GM21717 (cell line): ENCODE measurements around the gene C17orf78.
A peak's percentile ranks its signal among the peaks of the same experiment; 100 is the strongest.
"Not testable (repeated sequence)": the region's sequence is repeated elsewhere in the genome, so short reads cannot be mapped to it uniquely, and the experiment has no call there.

ENCODE experiments used
- ATAC-seq: cut with Tn5 transposase; IDR thresholded peaks from one replicate; pipeline ENCODE4 v1.9.1; 2021; ENCODE audit warnings: mild to moderate bottlenecking, moderate library complexity; ENCODE audit not compliant: unreplicated experiment

C17orf78 gene

GRCh38 chr17:37385474-37385990, 9.7 kb downstream of the C17orf78 start:
- ATAC-seq: no peak

- ATAC-seq: no peak
Observed at GRCh38 chr17:37386462-37386861, 10.7 kb downstream of the C17orf78 start.

- ATAC-seq: no peak
Observed at GRCh38 chr17:37388266-37388665, 12.5 kb downstream of the C17orf78 start.

GRCh38 chr17:37389160-37389559, 13.4 kb downstream of the C17orf78 start:
- no peak for ATAC-seq

GRCh38 chr17:37391146-37391545, 15.4 kb downstream of the C17orf78 start:
- no peak for ATAC-seq

GRCh38 chr17:37392024-37392590, 16.3 kb downstream of the C17orf78 start:
- ATAC-seq: no peak

- ATAC-seq: no peak
Observed at GRCh38 chr17:37393352-37393751, 17.6 kb downstream of the C17orf78 start.

GRCh38 chr17:37399265-37399803, 23.5 kb downstream of the C17orf78 start:
- ATAC-seq: no peak

- no peak for ATAC-seq
Observed at GRCh38 chr17:37400505-37400904, 24.7 kb downstream of the C17orf78 start.

GRCh38 chr17:37405522-37405921, 29.7 kb downstream of the C17orf78 start:
- not testable (repeated sequence) for ATAC-seq

GRCh38 chr17:37405955-37406634, 30.3 kb downstream of the C17orf78 start:
- peak; percentile 29 for ATAC-seq

GRCh38 chr17:37406635-37407461, 31.1 kb downstream of the C17orf78 start, which contains the start of the genes ACACA and TADA2A:
Gene ACACA, minus strand, starts transcription at chr17:37406836. Its CDS starts 537 bp downstream, at chr17:37406299.
Gene TADA2A, plus strand, starts transcription at chr17:37406886. Its CDS starts 4,480 bp downstream, at chr17:37411366.
- peak; percentile 69 for ATAC-seq

- ATAC-seq: not testable (repeated sequence)
Observed at GRCh38 chr17:37408145-37408479, 32.3 kb downstream of the C17orf78 start.

- ATAC-seq: no peak
Observed at GRCh38 chr17:37410357-37410756, 34.6 kb downstream of the C17orf78 start.

GRCh38 chr17:37413875-37414519, 38.2 kb downstream of the C17orf78 start:
- no peak for ATAC-seq

GRCh38 chr17:37417852-37418251, 42.1 kb downstream of the C17orf78 start:
- ATAC-seq: no peak

- no peak for ATAC-seq
Observed at GRCh38 chr17:37422971-37423625, 47.3 kb downstream of the C17orf78 start.

GRCh38 chr17:37425268-37425667, 49.5 kb downstream of the C17orf78 start:
- no peak for ATAC-seq

GRCh38 chr17:37429039-37429438, 53.3 kb downstream of the C17orf78 start:
- no peak for ATAC-seq

- no peak for ATAC-seq
Observed at GRCh38 chr17:37429453-37429852, 53.7 kb downstream of the C17orf78 start.
